Neural cell (in vitro differentiated cells): Measurements from ENCODE around the gene FBL.

ENCODE experiments used
- CTCF ChIP-seq: fragments of 450-650 bp; IDR thresholded peaks from 2 replicates; pipeline ENCODE4 v1.5.1; 2014; ENCODE audit warnings: antibody characterized with exemption, mild to moderate bottlenecking, moderate library complexity; ENCODE audit not compliant: poor library complexity, severe bottlenecking
- EP300 ChIP-seq: fragments of 450-650 bp; conservative IDR thresholded peaks from 2 replicates; pipeline ENCODE4 v1.6.1; 2014; ENCODE audit warnings: antibody characterized with exemption, mild to moderate bottlenecking, moderate library complexity; ENCODE audit not compliant: poor library complexity, severe bottlenecking
- EZH2 ChIP-seq: fragments of 200-600, 300-800 bp; shearing (Covaris generic), sonication (generic); IDR thresholded peaks from 2 replicates; pipeline ENCODE4 v1.6.1; 2014; ENCODE audit warnings: antibody characterized with exemption, low read length, borderline replicate concordance, mild to moderate bottlenecking; ENCODE audit not compliant: insufficient read depth, poor library complexity, severe bottlenecking
- POLR2AphosphoS5 ChIP-seq: IDR thresholded peaks from 2 replicates; pipeline ENCODE4 v1.6.1; 2012
- REST ChIP-seq: IDR thresholded peaks from 2 replicates; pipeline ENCODE4 v1.6.1; 2012; ENCODE audit warnings: borderline replicate concordance
- SMC3 ChIP-seq: fragments of 450-650 bp; conservative IDR thresholded peaks from 2 replicates; pipeline ENCODE4 v1.6.1; 2014; ENCODE audit warnings: antibody characterized with exemption, mild to moderate bottlenecking, moderate library complexity; ENCODE audit not compliant: poor library complexity

- TF ChIP-seq POLR2AphosphoS5 (no peak), CTCF (no peak), REST (no peak), SMC3 (no peak), EP300 (no peak), EZH2 (no peak)
Measured at GRCh38 chr19:39847525-39847924, 1.3 kb upstream of the FBL start.
